GM12872 (cell line): ENCODE results near the gene LSM2.

Experiments
- CTCF ChIP-seq: IDR thresholded peaks from 3 replicates; pipeline ENCODE4 v1.5.1; 2011; ENCODE audit warnings: low read depth, mild to moderate bottlenecking, low read length, moderate library complexity; ENCODE audit not compliant: insufficient read depth

Gene LSM2

GRCh38 chr6:31765910-31766794, 40.6 kb downstream of the LSM2 start:
- no peak for TF ChIP-seq CTCF

GRCh38 chr6:31765559-31765909, 41.2 kb downstream of the LSM2 start:
- TF ChIP-seq CTCF: no peak

GRCh38 chr6:31764198-31764597, 42.6 kb downstream of the LSM2 start:
- TF ChIP-seq CTCF: no peak

- TF ChIP-seq CTCF: no peak
These were observed 43.2 kb downstream of the LSM2 start for GRCh38 chr6:31763619-31763940.

GRCh38 chr6:31762878-31763618, 43.7 kb downstream of the LSM2 start:
- TF ChIP-seq CTCF: no peak

- TF ChIP-seq CTCF: no peak
These were observed 44.4 kb downstream of the LSM2 start, which contains the start of gene SAPCD1 for GRCh38 chr6:31762356-31762755. Gene SAPCD1, plus strand, starts transcription at chr6:31762656. Its CDS starts 399 bp downstream, at chr6:31763055.

GRCh38 chr6:31761343-31761742, 45.4 kb downstream of the LSM2 start:
- no peak for TF ChIP-seq CTCF
